ENCODE data around the gene RFX3.

RFX3 gene

GRCh38 chr9:3360245-3360644 is 165.6 kb downstream of the RFX3 start:
- Mint-ChIP-seq H3K4me1 (ENCODE audit: low read depth) (no peaks in the 10 kb centered on the region), H3K4me3 (no peak overlapping the region), H3K9me3 (no peaks in the 10 kb centered on the region), H3K27me3 (ENCODE audit: low read depth) (no peaks in the 10 kb centered on the region), H3K36me3 (ENCODE audit: low read depth) (no peaks in the 10 kb centered on the region), H3K27ac (no peak overlapping the region)
- no peak for DNase-seq (ENCODE audit: low spot score)

DNA sequence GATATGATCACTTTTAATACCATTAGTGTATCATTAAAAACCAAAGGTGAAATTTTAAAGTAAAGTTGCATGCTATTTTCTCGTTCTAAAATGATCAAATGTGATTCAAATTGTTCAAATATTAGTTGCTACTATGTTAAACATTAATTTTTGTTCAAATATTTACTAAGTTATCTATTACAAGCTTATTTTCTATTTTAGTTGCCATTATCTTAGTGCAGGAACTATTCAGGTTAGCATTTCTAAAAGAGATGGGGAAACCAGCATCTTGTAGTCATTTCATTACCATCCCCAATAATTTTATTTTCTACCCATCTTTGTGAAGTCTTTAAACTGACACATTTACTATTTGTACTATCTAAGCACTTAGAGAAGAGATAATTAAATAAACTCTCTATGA is 166.0 kb downstream of the RFX3 start:
- Mint-ChIP-seq H3K9me3 (peaks cover 4% of the 10 kb centered on the region), H3K4me1 (ENCODE audit: low read depth) (no peaks in the 10 kb centered on the region), H3K27me3 (ENCODE audit: low read depth) (no peaks in the 10 kb centered on the region), H3K27ac (no peak overlapping the region), H3K4me3 (no peak overlapping the region), H3K36me3 (ENCODE audit: low read depth) (no peaks in the 10 kb centered on the region)
- no peak for DNase-seq (ENCODE audit: low spot score)

DNA sequence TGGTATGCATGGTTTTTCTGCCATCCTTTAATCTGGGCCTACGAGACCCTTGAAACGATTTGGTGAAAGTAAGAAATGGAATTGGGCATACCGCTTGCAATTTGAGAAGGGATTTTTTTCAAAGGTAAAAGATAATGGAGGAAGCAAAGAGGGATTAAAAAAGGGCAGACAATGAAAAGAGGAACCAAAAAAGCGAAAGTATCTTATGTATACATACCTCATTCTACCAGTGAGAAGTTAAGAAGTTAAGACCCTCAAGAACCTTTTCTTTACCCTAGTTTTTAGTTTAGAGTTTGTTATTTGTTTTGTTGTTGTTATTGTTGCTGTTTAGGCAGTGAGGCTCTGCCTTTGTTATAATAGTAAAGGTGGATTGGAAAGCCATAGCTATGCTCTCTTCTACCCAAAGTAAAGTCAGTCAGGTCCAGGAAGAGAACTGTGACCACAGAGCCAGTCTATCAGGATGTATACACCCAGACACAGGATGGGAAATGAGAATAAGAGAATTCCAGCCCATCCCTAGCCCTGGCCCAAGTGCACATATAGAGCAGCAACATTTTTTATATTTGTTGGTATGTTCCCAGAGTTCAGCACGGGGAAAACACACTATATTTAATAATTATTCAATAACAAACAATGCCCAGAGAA is 166.6 kb downstream of the RFX3 start:
- Mint-ChIP-seq H3K27me3 (ENCODE audit: low read depth) (no peaks in the 10 kb centered on the region), H3K36me3 (ENCODE audit: low read depth) (peaks cover under 1% of the 10 kb centered on the region), H3K4me1 (ENCODE audit: low read depth) (no peaks in the 10 kb centered on the region), H3K9me3 (peaks cover 10% of the 10 kb centered on the region), H3K4me3 (no peak overlapping the region), H3K27ac (no peak overlapping the region)
- DNase-seq (ENCODE audit: low spot score), result no peak

DNA sequence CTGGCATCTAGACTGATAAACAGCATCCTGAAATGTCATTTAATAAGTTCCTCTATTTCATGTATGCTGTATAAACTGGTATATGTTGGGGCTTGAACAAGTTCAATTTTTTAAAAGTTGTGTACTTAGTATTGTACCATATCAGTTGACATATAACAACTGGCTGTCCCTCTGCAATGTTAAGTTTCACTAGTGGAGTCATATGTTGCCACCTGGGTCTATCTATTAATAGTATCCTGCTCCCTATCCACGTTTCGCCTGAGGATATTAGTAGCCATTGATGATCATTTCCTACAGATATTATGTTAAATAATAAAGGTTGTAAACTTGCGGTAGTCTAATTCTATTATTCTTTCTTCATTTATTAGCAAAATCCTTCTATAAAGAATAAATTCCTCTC is 177.6 kb downstream of the RFX3 start:
- no peak overlapping the region for H3K27ac Mint-ChIP-seq
- no peak overlapping the region for H3K4me3 Mint-ChIP-seq
- H3K27me3 Mint-ChIP-seq (ENCODE audit: low read depth), result no peaks in the 10 kb centered on the region
- no peak for DNase-seq (ENCODE audit: low spot score)
- peaks cover 1% of the 10 kb centered on the region for H3K36me3 Mint-ChIP-seq (ENCODE audit: low read depth)
- peaks cover 5% of the 10 kb centered on the region for H3K9me3 Mint-ChIP-seq
- H3K4me1 Mint-ChIP-seq (ENCODE audit: low read depth), result no peaks in the 10 kb centered on the region

GRCh38 chr9:3346549-3346948 is 179.3 kb downstream of the RFX3 start:
- Mint-ChIP-seq H3K36me3 (ENCODE audit: low read depth) (peaks cover 1% of the 10 kb centered on the region), H3K4me3 (no peak overlapping the region), H3K27me3 (ENCODE audit: low read depth) (no peaks in the 10 kb centered on the region), H3K27ac (no peak overlapping the region), H3K9me3 (no peaks in the 10 kb centered on the region), H3K4me1 (ENCODE audit: low read depth) (peaks cover 7% of the 10 kb centered on the region)
- no peak for DNase-seq (ENCODE audit: low spot score)

GRCh38 chr9:3343671-3344070 is 182.1 kb downstream of the RFX3 start:
- H3K9me3 Mint-ChIP-seq, result no peaks in the 10 kb centered on the region
- peaks cover 6% of the 10 kb centered on the region for H3K36me3 Mint-ChIP-seq (ENCODE audit: low read depth)
- no peaks in the 10 kb centered on the region for H3K27me3 Mint-ChIP-seq (ENCODE audit: low read depth)
- H3K27ac Mint-ChIP-seq, result no peak overlapping the region
- peaks cover 7% of the 10 kb centered on the region for H3K4me1 Mint-ChIP-seq (ENCODE audit: low read depth)
- H3K4me3 Mint-ChIP-seq, result no peak overlapping the region
- no peak for DNase-seq (ENCODE audit: low spot score)

- H3K27me3 Mint-ChIP-seq (ENCODE audit: low read depth), result no peaks in the 10 kb centered on the region
- H3K9me3 Mint-ChIP-seq, result no peaks in the 10 kb centered on the region
- peaks cover 13% of the 10 kb centered on the region for H3K4me1 Mint-ChIP-seq (ENCODE audit: low read depth)
- no peak overlapping the region for H3K4me3 Mint-ChIP-seq
- no peak for DNase-seq (ENCODE audit: low spot score)
- no peak overlapping the region for H3K27ac Mint-ChIP-seq
- peaks cover 6% of the 10 kb centered on the region for H3K36me3 Mint-ChIP-seq (ENCODE audit: low read depth)
These were observed 183.5 kb downstream of the RFX3 start for GRCh38 chr9:3342159-3342777.

- H3K9me3 Mint-ChIP-seq, result no peaks in the 10 kb centered on the region
These were observed 188.1 kb downstream of the RFX3 start for GRCh38 chr9:3337515-3338225.

GRCh38 chr9:3336951-3337350 is 188.8 kb downstream of the RFX3 start:
- Mint-ChIP-seq H3K4me3 (no peak overlapping the region), H3K9me3 (no peaks in the 10 kb centered on the region), H3K36me3 (ENCODE audit: low read depth) (peaks cover 5% of the 10 kb centered on the region), H3K27ac (no peak overlapping the region), H3K4me1 (ENCODE audit: low read depth) (peaks cover 9% of the 10 kb centered on the region), H3K27me3 (ENCODE audit: low read depth) (no peaks in the 10 kb centered on the region)
- no peak for DNase-seq (ENCODE audit: low spot score)

More at GRCh38 chr9:3337515-3338225, 188.1 kb downstream of the RFX3 start:
- Mint-ChIP-seq H3K4me3 (no peak overlapping the region), H3K4me1 (ENCODE audit: low read depth) (peaks cover 13% of the 10 kb centered on the region), H3K27ac (no peak overlapping the region), H3K36me3 (ENCODE audit: low read depth) (peaks cover 5% of the 10 kb centered on the region), H3K27me3 (ENCODE audit: low read depth) (no peaks in the 10 kb centered on the region)
- DNase-seq (ENCODE audit: low spot score), result no peak

DNA sequence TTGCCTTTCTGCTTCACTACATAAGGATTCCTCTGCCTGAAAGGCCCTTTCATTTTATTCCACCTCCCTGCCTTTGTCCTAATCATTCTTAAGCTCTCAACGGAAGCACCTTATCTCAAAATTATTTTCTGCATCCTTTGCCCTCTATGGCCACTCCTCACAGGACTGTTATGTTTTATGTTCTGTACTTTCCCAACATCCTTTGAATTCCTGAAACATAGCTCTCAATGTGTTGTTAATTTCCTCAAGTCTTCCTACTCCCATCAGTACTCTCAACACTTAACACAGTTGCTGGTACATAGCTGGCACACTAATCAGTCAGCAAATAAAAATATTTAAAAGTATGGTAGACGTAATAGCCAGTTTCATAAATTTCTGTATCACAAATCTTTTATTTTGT is 193.0 kb downstream of the RFX3 start:
- no peak for DNase-seq (ENCODE audit: low spot score)
- H3K36me3 Mint-ChIP-seq (ENCODE audit: low read depth), result peaks cover 2% of the 10 kb centered on the region
- H3K27ac Mint-ChIP-seq, result no peak overlapping the region
- no peaks in the 10 kb centered on the region for H3K27me3 Mint-ChIP-seq (ENCODE audit: low read depth)
- H3K4me1 Mint-ChIP-seq (ENCODE audit: low read depth), result peaks cover 5% of the 10 kb centered on the region
- no peaks in the 10 kb centered on the region for H3K9me3 Mint-ChIP-seq
- H3K4me3 Mint-ChIP-seq, result no peak overlapping the region

GRCh38 chr9:3331801-3332200 is 194.0 kb downstream of the RFX3 start:
- no peak for DNase-seq (ENCODE audit: low spot score)
- H3K27me3 Mint-ChIP-seq (ENCODE audit: low read depth), result no peaks in the 10 kb centered on the region
- no peaks in the 10 kb centered on the region for H3K9me3 Mint-ChIP-seq
- peaks cover 2% of the 10 kb centered on the region for H3K36me3 Mint-ChIP-seq (ENCODE audit: low read depth)
- H3K4me3 Mint-ChIP-seq, result no peak overlapping the region
- no peaks in the 10 kb centered on the region for H3K4me1 Mint-ChIP-seq (ENCODE audit: low read depth)
- no peak overlapping the region for H3K27ac Mint-ChIP-seq

GRCh38 chr9:3330792-3331420 is 194.9 kb downstream of the RFX3 start:
- Mint-ChIP-seq H3K4me3 (no peak overlapping the region), H3K27me3 (ENCODE audit: low read depth) (no peaks in the 10 kb centered on the region), H3K27ac (no peak overlapping the region), H3K36me3 (ENCODE audit: low read depth) (peaks cover 2% of the 10 kb centered on the region), H3K4me1 (ENCODE audit: low read depth) (no peaks in the 10 kb centered on the region), H3K9me3 (no peaks in the 10 kb centered on the region)
- no peak for DNase-seq (ENCODE audit: low spot score)

GRCh38 chr9:3329361-3329760 is 196.4 kb downstream of the RFX3 start:
- no peaks in the 10 kb centered on the region for H3K27me3 Mint-ChIP-seq (ENCODE audit: low read depth)
- no peaks in the 10 kb centered on the region for H3K4me1 Mint-ChIP-seq (ENCODE audit: low read depth)
- no peak overlapping the region for H3K27ac Mint-ChIP-seq
- peaks cover 2% of the 10 kb centered on the region for H3K36me3 Mint-ChIP-seq (ENCODE audit: low read depth)
- DNase-seq (ENCODE audit: low spot score), result no peak
- no peaks in the 10 kb centered on the region for H3K9me3 Mint-ChIP-seq
- no peak overlapping the region for H3K4me3 Mint-ChIP-seq

DNA sequence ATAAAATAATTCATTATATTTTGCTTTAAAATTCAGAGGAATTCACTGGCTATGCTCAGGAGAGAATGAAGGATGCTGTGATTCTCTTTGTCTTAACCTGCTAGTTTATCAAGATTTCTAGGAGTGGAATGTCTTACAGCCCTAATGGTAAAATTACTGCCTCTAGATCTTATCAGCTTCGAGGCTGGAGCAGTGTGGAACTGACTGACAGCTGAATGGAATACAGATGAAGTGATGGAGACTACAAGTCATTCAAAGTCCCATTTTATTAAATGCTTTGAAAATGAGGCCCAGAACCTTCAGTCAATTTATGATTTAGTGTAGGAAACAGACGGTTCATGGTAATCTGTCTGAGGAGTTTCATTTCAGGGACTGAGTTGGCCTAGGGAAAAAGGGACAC is 202.1 kb downstream of the RFX3 start:
- no peak for DNase-seq (ENCODE audit: low spot score)
- Mint-ChIP-seq H3K27ac (no peak overlapping the region), H3K9me3 (no peaks in the 10 kb centered on the region), H3K27me3 (ENCODE audit: low read depth) (no peaks in the 10 kb centered on the region), H3K4me1 (ENCODE audit: low read depth) (no peaks in the 10 kb centered on the region), H3K36me3 (ENCODE audit: low read depth) (peaks cover 2% of the 10 kb centered on the region), H3K4me3 (no peak overlapping the region)

Measured in T-helper 2 cell treated with Interferon-gamma antibody and Interleukin-4, amounts not matched to agents 5 μg/mL and 100 μg/mL, for 36 hours (primary cell).